MM.1S (cell line): ENCODE data around the gene CDC14A.

ENCODE experiments used
- DNase-seq: peaks from one replicate; pipeline ENCODE4 v3.0.0-alpha.2; 2015
- H2AFZ ChIP-seq: fragments of 300-600 bp; sonication (generic); 2 replicates; pipeline ENCODE4 v1.6.0; 2016; ENCODE audit warnings: antibody characterized with exemption, low read length
- H3F3A ChIP-seq: fragments of 300-600 bp; sonication (generic); 2 replicates; pipeline ENCODE4 v1.6.1; 2016; ENCODE audit warnings: mild to moderate bottlenecking, antibody characterized with exemption, low read length, moderate library complexity, mixed read lengths; ENCODE audit not compliant: insufficient read depth
- H3K27ac ChIP-seq: fragments of 300-600 bp; sonication (generic); 2 replicates; pipeline ENCODE4 v1.5.1; 2016; ENCODE audit warnings: mild to moderate bottlenecking, low read length
- H3K27me3 ChIP-seq: fragments of 300-600 bp; sonication (generic); replicated peaks from 2 replicates; pipeline ENCODE4 v1.6.0; 2016; ENCODE audit warnings: low read length; ENCODE audit not compliant: insufficient read depth
- H3K36me3 ChIP-seq: fragments of 300-600 bp; sonication (generic); replicated peaks from 2 replicates; pipeline ENCODE4 v1.6.1; 2016; ENCODE audit warnings: mild to moderate bottlenecking, low read length, mixed read lengths; ENCODE audit not compliant: insufficient read depth
- H3K4me1 ChIP-seq: fragments of 300-600 bp; sonication (generic); 2 replicates; pipeline ENCODE4 v1.6.1; 2016; ENCODE audit warnings: low read length, mixed read lengths
- H3K4me2 ChIP-seq: fragments of 300-600 bp; sonication (generic); 2 replicates; pipeline ENCODE4 v1.6.0; 2016; ENCODE audit warnings: low read depth, low read length
- H3K4me3 ChIP-seq: fragments of 300-600 bp; sonication (generic); 2 replicates; pipeline ENCODE4 v1.5.1; 2016; ENCODE audit warnings: low read length, mixed read lengths
- H3K79me2 ChIP-seq: fragments of 300-600 bp; sonication (generic); 2 replicates; pipeline ENCODE4 v1.6.1; 2016; ENCODE audit warnings: mixed run types, low read length, mixed read lengths
- H3K9ac ChIP-seq: fragments of 300-600 bp; sonication (generic); 2 replicates; pipeline ENCODE4 v1.6.1; 2016; ENCODE audit warnings: low read length, mixed read lengths
- H3K9me2 ChIP-seq: fragments of 300-600 bp; sonication (generic); replicated peaks from 2 replicates; pipeline ENCODE4 v1.6.1; 2016; ENCODE audit warnings: mild to moderate bottlenecking, low read length, mixed read lengths; ENCODE audit not compliant: insufficient read depth
- H3K9me3 ChIP-seq: fragments of 300-600 bp; sonication (generic); replicated peaks from 2 replicates; pipeline ENCODE4 v1.6.1; 2016; ENCODE audit warnings: mild to moderate bottlenecking, low read length, mixed read lengths; ENCODE audit not compliant: insufficient read depth
- H4K20me1 ChIP-seq: fragments of 300-600 bp; sonication (generic); 2 replicates; pipeline ENCODE4 v1.6.1; 2016; ENCODE audit warnings: mild to moderate bottlenecking, low read length, moderate library complexity, mixed read lengths; ENCODE audit not compliant: insufficient read depth
- CTCF ChIP-seq: fragments of 300-600 bp; sonication (generic); IDR thresholded peaks from 2 replicates; pipeline ENCODE4 v1.5.1; 2016; ENCODE audit warnings: antibody characterized with exemption, low read length, mixed read lengths
- EZH2 ChIP-seq: fragments of 300-600 bp; sonication (generic); optimal IDR thresholded peaks from 2 replicates; pipeline ENCODE3; 2017; ENCODE audit warnings: low read depth, mild to moderate bottlenecking, antibody characterized with exemption, low read length, mixed read lengths
- EZH2phosphoT487 ChIP-seq: fragments of 300-600 bp; sonication (generic); IDR thresholded peaks from 2 replicates; pipeline ENCODE4 v1.6.1; 2018; ENCODE audit warnings: antibody characterized with exemption, low read length

CDC14A gene

DNA sequence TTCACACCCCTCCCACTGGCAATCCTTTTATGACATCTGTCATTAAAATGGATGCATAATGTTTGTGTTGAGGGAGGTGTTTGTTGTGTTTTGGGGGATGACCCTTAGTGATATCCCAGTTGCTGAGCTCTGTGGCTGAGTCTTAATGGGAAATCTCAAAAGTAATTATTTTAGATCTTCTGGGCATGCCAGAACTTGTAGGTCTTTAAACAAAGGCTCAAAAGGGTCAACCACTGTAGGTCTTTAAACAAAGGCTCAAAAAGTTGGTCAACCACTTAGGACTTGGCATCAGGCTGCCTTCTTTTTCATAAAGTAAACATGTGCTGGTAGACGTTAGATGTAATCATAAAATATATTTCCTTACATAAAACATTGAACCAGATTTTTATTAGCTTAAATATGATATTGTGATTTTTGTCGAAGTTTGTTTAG is 78.0 kb downstream of the CDC14A start:
- H3K27ac ChIP-seq: no peak overlapping the region
- H2AFZ ChIP-seq: no peak overlapping the region
- no peaks in the 10 kb centered on the region for H3F3A ChIP-seq
- no peaks in the 10 kb centered on the region for H3K9me3 ChIP-seq
- H3K9me2 ChIP-seq: no peaks in the 10 kb centered on the region
- H3K27me3 ChIP-seq: no peaks in the 10 kb centered on the region
- no peaks in the 10 kb centered on the region for H3K4me1 ChIP-seq
- no peak overlapping the region for H3K4me3 ChIP-seq
- H3K79me2 ChIP-seq: no peaks in the 10 kb centered on the region
- H3K9ac ChIP-seq: no peak overlapping the region
- TF ChIP-seq EZH2: no peak
- H4K20me1 ChIP-seq: no peaks in the 10 kb centered on the region
- no peaks in the 10 kb centered on the region for H3K36me3 ChIP-seq
- H3K4me2 ChIP-seq: no peak overlapping the region
- DNase-seq: no peak

- TF ChIP-seq EZH2 (no peak), CTCF (no peak), EZH2phosphoT487 (no peak)
- H3K36me3 ChIP-seq: no peaks in the 10 kb centered on the region
- H3K4me1 ChIP-seq: no peaks in the 10 kb centered on the region
- no peak for DNase-seq
- no peak overlapping the region for H3K4me3 ChIP-seq
- no peaks in the 10 kb centered on the region for H3K9me3 ChIP-seq
- no peaks in the 10 kb centered on the region for H4K20me1 ChIP-seq
- no peak overlapping the region for H3K4me2 ChIP-seq
- no peak overlapping the region for H3K27ac ChIP-seq
- H2AFZ ChIP-seq: no peak overlapping the region
- H3F3A ChIP-seq: no peaks in the 10 kb centered on the region
- H3K9ac ChIP-seq: no peak overlapping the region
- H3K27me3 ChIP-seq: no peaks in the 10 kb centered on the region
- no peaks in the 10 kb centered on the region for H3K9me2 ChIP-seq
- no peaks in the 10 kb centered on the region for H3K79me2 ChIP-seq
Measured at GRCh38 chr1:100431954-100432353, 79.6 kb downstream of the CDC14A start.

GRCh38 chr1:100433563-100433962 is 81.3 kb downstream of the CDC14A start:
- Histone ChIP-seq H3K4me1 (no peaks in the 10 kb centered on the region), H3K4me2 (no peak overlapping the region), H3K9me3 (no peaks in the 10 kb centered on the region), H3K27ac (no peak overlapping the region), H3K27me3 (no peaks in the 10 kb centered on the region), H3K9ac (no peak overlapping the region), H3K36me3 (no peaks in the 10 kb centered on the region), H3F3A (no peaks in the 10 kb centered on the region), H3K4me3 (no peak overlapping the region), H3K9me2 (no peaks in the 10 kb centered on the region), H3K79me2 (no peaks in the 10 kb centered on the region), H2AFZ (no peak overlapping the region), H4K20me1 (no peaks in the 10 kb centered on the region)
- TF ChIP-seq CTCF: no peak
- no peak for DNase-seq

- TF ChIP-seq CTCF: no peak
- TF ChIP-seq EZH2phosphoT487: no peak
- no peak for TF ChIP-seq EZH2
- Histone ChIP-seq H3K4me2 (no peak overlapping the region), H2AFZ (no peak overlapping the region), H3K9me3 (no peaks in the 10 kb centered on the region), H3K9ac (no peak overlapping the region), H3K9me2 (no peaks in the 10 kb centered on the region), H4K20me1 (no peaks in the 10 kb centered on the region), H3K27ac (no peak overlapping the region), H3K79me2 (no peaks in the 10 kb centered on the region), H3K4me1 (peaks cover 2% of the 10 kb centered on the region; the same call in 1 of the 2 replicates), H3K27me3 (no peaks in the 10 kb centered on the region), H3F3A (no peaks in the 10 kb centered on the region), H3K4me3 (no peak overlapping the region), H3K36me3 (no peaks in the 10 kb centered on the region)
- no peak for DNase-seq
Measured at GRCh38 chr1:100434831-100435230, 82.5 kb downstream of the CDC14A start.
